Measurements from ENCODE around the gene SLC46A1. TPM values are rescaled to one million over a fixed set of nuclear protein-coding genes. Genes with fewer than 3 reads are reported as not detected.

SLC46A1 gene
- total RNA-seq, 1 donor = 7.9 TPM

- no peak overlapping the region for H3K4me3 ChIP-seq (ENCODE audit: low read depth, low read length)
- TF ChIP-seq, protein P1, sequence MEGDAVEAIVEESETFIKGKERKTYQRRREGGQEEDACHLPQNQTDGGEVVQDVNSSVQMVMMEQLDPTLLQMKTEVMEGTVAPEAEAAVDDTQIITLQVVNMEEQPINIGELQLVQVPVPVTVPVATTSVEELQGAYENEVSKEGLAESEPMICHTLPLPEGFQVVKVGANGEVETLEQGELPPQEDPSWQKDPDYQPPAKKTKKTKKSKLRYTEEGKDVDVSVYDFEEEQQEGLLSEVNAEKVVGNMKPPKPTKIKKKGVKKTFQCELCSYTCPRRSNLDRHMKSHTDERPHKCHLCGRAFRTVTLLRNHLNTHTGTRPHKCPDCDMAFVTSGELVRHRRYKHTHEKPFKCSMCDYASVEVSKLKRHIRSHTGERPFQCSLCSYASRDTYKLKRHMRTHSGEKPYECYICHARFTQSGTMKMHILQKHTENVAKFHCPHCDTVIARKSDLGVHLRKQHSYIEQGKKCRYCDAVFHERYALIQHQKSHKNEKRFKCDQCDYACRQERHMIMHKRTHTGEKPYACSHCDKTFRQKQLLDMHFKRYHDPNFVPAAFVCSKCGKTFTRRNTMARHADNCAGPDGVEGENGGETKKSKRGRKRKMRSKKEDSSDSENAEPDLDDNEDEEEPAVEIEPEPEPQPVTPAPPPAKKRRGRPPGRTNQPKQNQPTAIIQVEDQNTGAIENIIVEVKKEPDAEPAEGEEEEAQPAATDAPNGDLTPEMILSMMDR (IDR thresholded peaks at IDR 0.05; ENCODE audit: insufficient read depth, low read length) = no peak
- peak; percentile 49 for DNase-seq (ENCODE audit: low read depth)
Observed at GRCh38 chr17:28392491-28392890, 13.5 kb downstream of the SLC46A1 start.

DNA sequence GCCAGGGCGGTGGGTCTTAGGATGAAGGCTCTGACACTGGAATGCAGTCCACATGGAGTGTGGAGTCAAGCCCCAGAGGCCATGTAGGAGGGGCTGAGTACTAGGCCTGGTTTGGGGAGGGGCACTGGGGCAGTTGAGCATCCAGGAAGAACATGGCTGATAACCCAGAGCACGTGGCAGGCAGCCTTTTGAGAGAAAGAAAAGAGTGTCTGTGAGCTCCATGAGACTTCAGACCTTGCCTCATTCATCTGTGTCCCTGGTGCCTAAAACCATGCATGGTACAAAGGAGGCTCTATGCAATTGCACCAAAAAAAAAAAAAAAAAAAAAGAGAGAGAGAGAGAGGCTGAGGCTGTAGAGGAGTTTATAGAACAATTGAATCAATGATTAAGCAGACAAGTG, 14.6 kb downstream of the SLC46A1 start:
- H3K4me3 ChIP-seq (ENCODE audit: low read depth, low read length) = no peak overlapping the region
- DNase-seq (ENCODE audit: low read depth) = no peak
- TF ChIP-seq, protein P1 (IDR thresholded peaks at IDR 0.05; ENCODE audit: insufficient read depth, low read length) = no peak

GRCh38 chr17:28390984-28391383, 15.0 kb downstream of the SLC46A1 start:
- no peak for DNase-seq (ENCODE audit: low read depth)
- no peak overlapping the region for H3K4me3 ChIP-seq (ENCODE audit: low read depth, low read length)
- TF ChIP-seq, protein P1 (IDR thresholded peaks at IDR 0.05; ENCODE audit: insufficient read depth, low read length) = no peak

DNA sequence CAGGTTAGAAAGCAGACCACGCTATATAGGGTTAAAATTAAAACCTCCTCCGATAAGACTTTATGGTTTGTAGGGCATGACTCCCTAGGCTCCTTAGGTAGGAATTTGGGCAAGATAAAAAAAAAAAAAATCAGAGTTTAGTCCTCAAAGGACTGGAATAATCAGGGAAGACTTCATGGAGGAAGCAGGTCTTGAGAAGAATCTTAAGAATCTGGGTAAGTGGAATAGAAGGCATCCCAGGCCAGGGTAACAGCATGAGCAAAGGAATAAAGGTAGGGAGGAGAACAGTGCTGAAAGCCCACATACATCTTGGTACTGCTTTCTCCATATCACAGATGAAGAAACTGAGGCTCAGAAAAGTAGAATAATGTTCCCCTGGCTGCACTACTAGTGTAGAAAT, 15.4 kb downstream of the SLC46A1 start:
- TF ChIP-seq, protein P1 (IDR thresholded peaks at IDR 0.05; ENCODE audit: insufficient read depth, low read length) = no peak

GRCh38 chr17:28390141-28390540, 15.9 kb downstream of the SLC46A1 start:
- no peak for DNase-seq (ENCODE audit: low read depth)
- TF ChIP-seq, protein P1 (IDR thresholded peaks at IDR 0.05; ENCODE audit: insufficient read depth, low read length) = no peak
- H3K4me3 ChIP-seq (ENCODE audit: low read depth, low read length) = no peak overlapping the region

More for the DNA sequence above, 15.4 kb downstream of the SLC46A1 start:
- no peak for DNase-seq (ENCODE audit: low read depth)
- no peak overlapping the region for H3K4me3 ChIP-seq (ENCODE audit: low read depth, low read length)

DNA sequence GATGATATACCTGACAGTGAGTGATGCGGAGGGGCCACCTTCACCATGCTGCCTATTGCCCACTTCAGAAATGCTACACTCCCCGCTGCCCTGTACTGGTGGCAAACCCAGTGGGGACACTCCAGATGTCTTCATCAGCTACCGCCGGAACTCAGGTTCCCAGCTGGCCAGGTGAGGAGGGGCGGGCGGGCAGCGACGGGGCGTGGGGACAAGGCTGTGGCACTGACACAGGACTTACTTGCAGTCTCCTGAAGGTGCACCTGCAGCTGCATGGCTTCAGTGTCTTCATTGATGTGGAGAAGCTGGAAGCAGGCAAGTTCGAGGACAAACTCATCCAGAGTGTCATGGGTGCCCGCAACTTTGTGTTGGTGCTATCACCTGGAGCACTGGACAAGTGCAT, 17.9 kb downstream of the SLC46A1 start:
- DNase-seq (ENCODE audit: low read depth) = no peak
- TF ChIP-seq, protein P1 (IDR thresholded peaks at IDR 0.05; ENCODE audit: insufficient read depth, low read length) = no peak
- H3K4me3 ChIP-seq (ENCODE audit: low read depth, low read length) = no peak overlapping the region

DNA sequence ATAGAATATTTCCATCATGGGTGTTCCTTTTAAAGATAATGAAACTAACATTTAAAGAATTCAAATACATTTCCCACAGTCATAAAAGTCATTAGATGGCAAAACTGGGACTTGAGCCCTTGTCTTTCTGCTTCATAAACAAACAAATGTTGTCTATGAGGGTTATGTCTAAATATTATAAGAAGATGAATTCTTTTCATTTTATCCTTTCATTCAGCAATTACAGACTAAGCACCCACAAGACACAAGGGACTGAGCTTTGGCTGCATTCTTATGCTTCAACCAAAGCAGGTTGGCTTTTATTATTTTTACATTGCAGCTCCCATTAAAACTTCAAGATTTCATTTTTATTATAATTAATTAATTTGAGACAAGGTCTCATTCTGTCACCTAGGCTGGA, 19.6 kb downstream of the SLC46A1 start:
- no peak for DNase-seq (ENCODE audit: low read depth)
- TF ChIP-seq, protein P1 (IDR thresholded peaks at IDR 0.05; ENCODE audit: insufficient read depth, low read length) = no peak
- H3K4me3 ChIP-seq (ENCODE audit: low read depth, low read length) = no peak overlapping the region
